GM20000 (cell line): ENCODE measurements around the gene MICAL3.
"Not testable (repeated sequence)": the region's sequence is repeated elsewhere in the genome, so short reads cannot be mapped to it uniquely, and the experiment has no call there.

Experiments used
- DNase-seq: peaks from one replicate; pipeline ENCODE4 v3.0.0; 2012; ENCODE audit warnings: low spot score
- CTCF ChIP-seq: IDR thresholded peaks from 2 replicates; pipeline ENCODE4 v1.5.1; 2012; ENCODE audit warnings: mild to moderate bottlenecking, control low read depth; ENCODE audit errors: extremely low read depth, missing control alignments

Gene MICAL3

GRCh38 chr22:17880020-17880419, 144.3 kb downstream of the MICAL3 start:
- TF ChIP-seq CTCF = no peak
- no peak for DNase-seq

GRCh38 chr22:17878941-17879340, 145.4 kb downstream of the MICAL3 start:
- DNase-seq = no peak

GRCh38 chr22:17878186-17878694, 146.1 kb downstream of the MICAL3 start:
- no peak for TF ChIP-seq CTCF
- no peak for DNase-seq

More at GRCh38 chr22:17878941-17879340, 145.4 kb downstream of the MICAL3 start:
- TF ChIP-seq CTCF = no peak

- not testable (repeated sequence) for DNase-seq
These were observed 147.2 kb downstream of the MICAL3 start for GRCh38 chr22:17876878-17877855.

- DNase-seq = no peak
- TF ChIP-seq CTCF = no peak
These were observed 148.0 kb downstream of the MICAL3 start for GRCh38 chr22:17876306-17876831.

- no peak for TF ChIP-seq CTCF
- DNase-seq = no peak
These were observed 148.7 kb downstream of the MICAL3 start for GRCh38 chr22:17875631-17876030.

- DNase-seq = no peak
- TF ChIP-seq CTCF = no peak
These were observed 149.2 kb downstream of the MICAL3 start for GRCh38 chr22:17875156-17875555.
